HCT116 (cell line): ENCODE results near the gene LDLRAD4. TPM values are rescaled to one million over a fixed set of nuclear protein-coding genes. Genes with fewer than 3 reads are reported as not detected.

Experiments
- ATAC-seq: fragments of 200-7000 bp; cut with Tn5 transposase; 2 replicates; pipeline ENCODE4 v1.9.1; 2020; ENCODE audit warnings: mild to moderate bottlenecking, moderate library complexity
- BruUV-seq: library from RNA; stranded (reverse); fragments of 400-500 nt; replicated peaks from 2 replicates; lab custom pipeline; 2021; lab: Mats Ljungman, UMichigan
- CTCF ChIA-PET: fragments of 300-600 bp; sonication (Branson Sonifier 250); formaldehyde crosslinking; loops from one replicate; lab custom pipeline; 2021; ENCODE audit warnings: antibody characterized with exemption; lab: Charles Lee
- POLR2A ChIA-PET: fragments of 300-600, 350-600 bp; sonication (Branson Sonifier 250); formaldehyde crosslinking; loops from one replicate; lab custom pipeline; 2021; ENCODE audit warnings: antibody characterized with exemption; lab: Charles Lee
- RAD21 ChIA-PET, 2 experiments: fragments of 300-600 bp; sonication (Branson Sonifier 250); formaldehyde crosslinking; loops; one replicate each; lab custom pipeline; 2023; ENCODE audit warnings: low total read pairs in 2 of 2; ENCODE audit not compliant: uncharacterized antibody in 2 of 2, unreplicated experiment in 2 of 2, low non-redundant PET in 1 of 2; lab: Charles Lee
- DNase-seq: peaks from one replicate; pipeline ENCODE4 v3.0.0-alpha.2; 2010; ENCODE audit warnings: low read depth, low spot score
- H2AFZ ChIP-seq: fragments of 200-600 bp; shearing (Covaris generic), sonication (generic); 2 replicates; pipeline ENCODE4 v1.6.1; 2017; ENCODE audit warnings: low read depth, mixed run types, mixed read lengths, antibody characterized with exemption, low read length; ENCODE audit not compliant: poor library complexity, severe bottlenecking
- H3K27ac ChIP-seq: 2 replicates; pipeline ENCODE4 v1.5.1; 2012; ENCODE audit warnings: low read depth, low read length
- H3K27me3 ChIP-seq: fragments of 200-600 bp; sonication (generic); 2 replicates; pipeline ENCODE4 v1.6.1; 2016; ENCODE audit warnings: mixed run types, low read length, mixed read lengths; ENCODE audit not compliant: insufficient read depth
- H3K36me3 ChIP-seq, 2 experiments: fragments of 200-500 bp in 1 of 2; fragments of 200-600 bp in 1 of 2; sonication (Bioruptor generic) in 1 of 2; sonication (generic) in 1 of 2; 2 replicates each; pipeline versions ENCODE4 v1.5.1 to v1.6.1; 2014 to 2016; ENCODE audit warnings: low read length in 2 of 2, inconsistent platforms in 1 of 2, mixed read lengths in 1 of 2, mixed run types in 1 of 2; ENCODE audit not compliant: insufficient read depth in 2 of 2, control insufficient read depth in 1 of 2
- H3K4me1 ChIP-seq, 2 experiments: fragments of 200-600 bp in 1 of 2; sonication (generic) in 1 of 2; 2 replicates each; pipeline versions ENCODE4 v1.5.1 to v1.6.1; 2012 to 2017; ENCODE audit warnings: low read length in 2 of 2, inconsistent platforms in 1 of 2, mild to moderate bottlenecking in 1 of 2, mixed read lengths in 1 of 2, mixed run types in 1 of 2, moderate library complexity in 1 of 2; ENCODE audit not compliant: insufficient read depth in 2 of 2, control insufficient read depth in 1 of 2
- H3K4me2 ChIP-seq: fragments of 200-600 bp; sonication (generic); 2 replicates; pipeline ENCODE4 v1.6.1; 2017; ENCODE audit warnings: mixed run types, low read length, mixed read lengths
- H3K4me3 ChIP-seq, 2 experiments: fragments of 200-600 bp in 1 of 2; sonication (generic) in 1 of 2; replicated peaks in 1 of 2; 2 replicates each; pipeline ENCODE4 v1.5.1; 2011 to 2016; ENCODE audit warnings: low read length in 2 of 2, control low read depth in 1 of 2, low read depth in 1 of 2, mild to moderate bottlenecking in 1 of 2, mixed read lengths in 1 of 2, mixed run types in 1 of 2
- H3K79me2 ChIP-seq: fragments of 200-600 bp; sonication (generic); 2 replicates; pipeline ENCODE4 v1.6.1; 2017; ENCODE audit warnings: mild to moderate bottlenecking, mixed run types, low read length, moderate library complexity, mixed read lengths; ENCODE audit not compliant: insufficient read depth
- H3K9ac ChIP-seq: fragments of 200-600 bp; sonication (generic); 2 replicates; pipeline ENCODE4 v1.6.1; 2016; ENCODE audit warnings: low read length, mixed read lengths
- H3K9me2 ChIP-seq: fragments of 200-600 bp; sonication (generic), shearing (Covaris generic); 2 replicates; pipeline ENCODE4 v1.6.1; 2017; ENCODE audit warnings: mixed run types, mild to moderate bottlenecking, moderate library complexity; ENCODE audit not compliant: insufficient read depth
- H3K9me3 ChIP-seq, 2 experiments: fragments of 200-500 bp in 1 of 2; fragments of 200-600 bp in 1 of 2; sonication (Bioruptor generic) in 1 of 2; sonication (generic) in 1 of 2; 2 replicates each; pipeline ENCODE4 v1.6.1; 2014 to 2017; ENCODE audit warnings: low read length in 2 of 2, mixed read lengths in 2 of 2, inconsistent platforms in 1 of 2, low read depth in 1 of 2, mild to moderate bottlenecking in 1 of 2, mixed run types in 1 of 2, moderate library complexity in 1 of 2; ENCODE audit not compliant: control insufficient read depth in 1 of 2, insufficient read depth in 1 of 2
- H4K20me1 ChIP-seq: fragments of 200-600 bp; sonication (generic), shearing (Covaris generic); 2 replicates; pipeline ENCODE4 v1.6.1; 2017; ENCODE audit warnings: mixed run types, mild to moderate bottlenecking, moderate library complexity; ENCODE audit not compliant: insufficient read depth
- ELF1 ChIP-seq: IDR thresholded peaks from 2 replicates; pipeline ENCODE4 v1.6.1; 2012; ENCODE audit warnings: low read depth, borderline replicate concordance
- EZH2phosphoT487 ChIP-seq: fragments of 200-600 bp; IDR thresholded peaks from 2 replicates; pipeline ENCODE4 v1.6.1; 2018; ENCODE audit warnings: antibody characterized with exemption, borderline replicate concordance
- POLR2A ChIP-seq: IDR thresholded peaks from 2 replicates; pipeline ENCODE4 v1.7.0; 2011; ENCODE audit warnings: borderline replicate concordance; ENCODE audit not compliant: insufficient read depth, insufficient read length; ENCODE audit errors: extremely low read depth
- POLR2AphosphoS5 ChIP-seq: IDR thresholded peaks from 2 replicates; pipeline ENCODE4 v1.6.1; 2011; ENCODE audit warnings: mild to moderate bottlenecking, low read depth, low read length, moderate library complexity
- REST ChIP-seq: IDR thresholded peaks from 2 replicates; pipeline ENCODE4 v1.6.1; 2012; ENCODE audit warnings: low read depth
- SIN3A ChIP-seq: IDR thresholded peaks from 2 replicates; pipeline ENCODE4 v1.6.1; 2012; ENCODE audit warnings: low read depth
- YY1 ChIP-seq: IDR thresholded peaks from 2 replicates; pipeline ENCODE4 v1.6.1; 2011; ENCODE audit warnings: low read length, low read depth, moderate library complexity, mild to moderate bottlenecking; ENCODE audit not compliant: insufficient replicate concordance; ENCODE audit errors: extremely low read depth
- ZNF274 ChIP-seq: fragments of 200-500 bp; sonication (Bioruptor generic); IDR thresholded peaks from 2 replicates; pipeline ENCODE4 v1.6.1; 2014; ENCODE audit warnings: mild to moderate bottlenecking, low read depth, low read length, inconsistent platforms
- intact Hi-C: fragments of 100-400 bp; cut with micrococcal nuclease; formaldehyde crosslinking; loops from 2 replicates; pipeline ENCODE4 v1.10.0; 2022
- total RNA-seq: library from RNA; stranded (reverse); gene quantifications from one replicate; pipeline ENCODE4 v1.2.1, GENCODE V29; 2021; ENCODE audit not compliant: unreplicated experiment

Gene LDLRAD4
- total RNA-seq, 1 experiment from 2014 or later = 1.2 TPM

- Histone ChIP-seq H3K4me1 (peaks cover 6 to 9% of the 10 kb centered on the region in 2 experiments; a peak in 3 of 4 replicates), H3K4me2 (no peak overlapping the region), H3K36me3 (no peaks in the 10 kb centered on the region), H3K27ac (no peak overlapping the region), H3K27me3 (no peaks in the 10 kb centered on the region), H3K9me3 (no peaks in the 10 kb centered on the region), H3K9me2 (no peaks in the 10 kb centered on the region), H3K79me2 (no peaks in the 10 kb centered on the region), H2AFZ (no peak overlapping the region), H3K9ac (no peak overlapping the region), H4K20me1 (no peaks in the 10 kb centered on the region), H3K4me3 (no peak overlapping the region)
- RAD21 ChIA-PET = no interaction called here
- POLR2A ChIA-PET = no interaction called here
- BruUV-seq = no TSS peak
- intact Hi-C loops = no loop called here
- TF ChIP-seq ZNF274 = no peak
- no peak for TF ChIP-seq EZH2phosphoT487
- TF ChIP-seq REST = no peak
- no peak for TF ChIP-seq POLR2A
- no peak for TF ChIP-seq POLR2AphosphoS5
- TF ChIP-seq SIN3A = no peak
- no peak for TF ChIP-seq ELF1
- no peak for TF ChIP-seq YY1
- CTCF ChIA-PET = interaction anchor here (1.1 kb wide), 1 partner anchor 17 kb away, joined by 3 read pairs; no protein-coding TSS in a partner anchor
- ATAC-seq = no peak
- no peak for DNase-seq
Measured at GRCh38 chr18:13233787-13234783, 15.5 kb downstream of the LDLRAD4 start.
